ENCODE measurements around the gene ANO10.

DNA sequence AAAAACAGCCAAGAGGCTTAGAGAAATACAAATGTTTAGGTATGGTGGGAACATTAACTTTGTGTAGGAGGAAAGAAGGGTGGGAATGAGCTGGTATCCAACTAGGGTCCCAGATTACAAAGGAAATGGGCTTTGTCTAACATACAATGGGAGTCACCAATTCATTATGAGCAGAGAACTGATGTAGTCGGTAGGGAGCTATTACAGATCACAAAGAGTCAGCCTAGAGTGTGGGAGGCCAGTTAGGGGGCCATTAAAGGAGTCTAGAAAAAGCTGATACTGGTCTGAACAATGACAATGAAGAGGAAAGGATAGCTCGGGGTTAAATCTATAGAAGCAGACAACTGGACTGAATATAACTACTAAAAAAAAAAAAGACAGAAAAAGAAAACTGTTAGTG, 15.5 kb downstream of the ANO10 start:
- TF ChIP-seq, protein P1, sequence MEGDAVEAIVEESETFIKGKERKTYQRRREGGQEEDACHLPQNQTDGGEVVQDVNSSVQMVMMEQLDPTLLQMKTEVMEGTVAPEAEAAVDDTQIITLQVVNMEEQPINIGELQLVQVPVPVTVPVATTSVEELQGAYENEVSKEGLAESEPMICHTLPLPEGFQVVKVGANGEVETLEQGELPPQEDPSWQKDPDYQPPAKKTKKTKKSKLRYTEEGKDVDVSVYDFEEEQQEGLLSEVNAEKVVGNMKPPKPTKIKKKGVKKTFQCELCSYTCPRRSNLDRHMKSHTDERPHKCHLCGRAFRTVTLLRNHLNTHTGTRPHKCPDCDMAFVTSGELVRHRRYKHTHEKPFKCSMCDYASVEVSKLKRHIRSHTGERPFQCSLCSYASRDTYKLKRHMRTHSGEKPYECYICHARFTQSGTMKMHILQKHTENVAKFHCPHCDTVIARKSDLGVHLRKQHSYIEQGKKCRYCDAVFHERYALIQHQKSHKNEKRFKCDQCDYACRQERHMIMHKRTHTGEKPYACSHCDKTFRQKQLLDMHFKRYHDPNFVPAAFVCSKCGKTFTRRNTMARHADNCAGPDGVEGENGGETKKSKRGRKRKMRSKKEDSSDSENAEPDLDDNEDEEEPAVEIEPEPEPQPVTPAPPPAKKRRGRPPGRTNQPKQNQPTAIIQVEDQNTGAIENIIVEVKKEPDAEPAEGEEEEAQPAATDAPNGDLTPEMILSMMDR (IDR thresholded peaks at IDR 0.05; ENCODE audit: borderline replicate concordance, extremely low read depth, low read length, poor library complexity, severe bottlenecking): no peak
- no peak for TF ChIP-seq EZH2 (IDR thresholded peaks at IDR 0.05; ENCODE audit: borderline replicate concordance, low read depth, low read length, severe bottlenecking)

All from DND-41 (cell line).